Measurements from ENCODE around the gene SNTG2.

GRCh38 chr2:990970-991369, 40.3 kb downstream of the SNTG2 start:
- TF ChIP-seq, protein P1, sequence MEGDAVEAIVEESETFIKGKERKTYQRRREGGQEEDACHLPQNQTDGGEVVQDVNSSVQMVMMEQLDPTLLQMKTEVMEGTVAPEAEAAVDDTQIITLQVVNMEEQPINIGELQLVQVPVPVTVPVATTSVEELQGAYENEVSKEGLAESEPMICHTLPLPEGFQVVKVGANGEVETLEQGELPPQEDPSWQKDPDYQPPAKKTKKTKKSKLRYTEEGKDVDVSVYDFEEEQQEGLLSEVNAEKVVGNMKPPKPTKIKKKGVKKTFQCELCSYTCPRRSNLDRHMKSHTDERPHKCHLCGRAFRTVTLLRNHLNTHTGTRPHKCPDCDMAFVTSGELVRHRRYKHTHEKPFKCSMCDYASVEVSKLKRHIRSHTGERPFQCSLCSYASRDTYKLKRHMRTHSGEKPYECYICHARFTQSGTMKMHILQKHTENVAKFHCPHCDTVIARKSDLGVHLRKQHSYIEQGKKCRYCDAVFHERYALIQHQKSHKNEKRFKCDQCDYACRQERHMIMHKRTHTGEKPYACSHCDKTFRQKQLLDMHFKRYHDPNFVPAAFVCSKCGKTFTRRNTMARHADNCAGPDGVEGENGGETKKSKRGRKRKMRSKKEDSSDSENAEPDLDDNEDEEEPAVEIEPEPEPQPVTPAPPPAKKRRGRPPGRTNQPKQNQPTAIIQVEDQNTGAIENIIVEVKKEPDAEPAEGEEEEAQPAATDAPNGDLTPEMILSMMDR (IDR thresholded peaks at IDR 0.05; ENCODE audit: insufficient read depth, low read depth, low read length), result no peak
- no peak for TF ChIP-seq EZH2 (IDR thresholded peaks at IDR 0.05; ENCODE audit: insufficient read depth, low read length)
